ENCODE measurements around the gene WDR17. TPM values are rescaled to one million over a fixed set of nuclear protein-coding genes. Genes with fewer than 3 reads are reported as not detected.

The WDR17 gene
- total and polyA plus RNA-seq, 2 donors (not counting 3 experiments of a cell fraction or from before 2014, with no cell fraction given) = 0.07 to 0.42 TPM

DNA sequence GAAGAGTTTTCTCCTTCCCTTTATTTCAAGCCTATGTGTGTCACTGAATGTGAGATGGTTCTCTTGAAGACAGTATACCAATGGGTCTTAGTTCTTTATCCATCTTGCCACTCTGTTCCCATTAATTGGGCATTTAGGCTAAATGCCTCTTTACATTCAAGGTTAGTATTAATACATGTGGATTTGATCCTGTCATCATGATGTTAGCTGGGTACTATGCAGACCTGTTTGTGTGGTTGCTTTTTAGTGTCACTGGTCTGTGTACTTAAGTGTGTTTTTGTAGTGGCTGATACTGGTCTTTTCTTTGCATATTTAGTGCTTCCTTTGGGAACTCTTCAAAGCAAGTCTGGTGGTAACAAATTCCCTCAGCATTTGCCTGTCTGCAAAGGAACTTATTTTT, 23.4 kb upstream of the WDR17 start:
- BruUV-seq (replicated peaks) = no TSS peak
- Histone ChIP-seq H3K27me3 (ENCODE audit: control insufficient read depth in 2 of 2, insufficient read depth in 2 of 2, low read length in 2 of 2) (no peaks in the 10 kb centered on the region), H3K9me1 (replicated peaks; ENCODE audit: control insufficient read depth, extremely low read depth, insufficient read depth, low read length) (no peaks in the 10 kb centered on the region), H3K9ac (replicated peaks; ENCODE audit: extremely low read depth, insufficient read depth, low read length) (no peak overlapping the region), H3K36me3 (ENCODE audit: control insufficient read depth in 2 of 2, extremely low read depth in 1 of 2, insufficient read depth in 2 of 2, low read length in 2 of 2) (no peaks in the 10 kb centered on the region), H3K27ac (ENCODE audit: insufficient read depth, low read depth, low read length) (no peak overlapping the region), H2AFZ (ENCODE audit: low read depth, low read length) (no peak overlapping the region), H3K79me2 (ENCODE audit: control insufficient read depth, insufficient read depth, low read length) (no peaks in the 10 kb centered on the region), H3K4me3 (replicated peaks in 1 of 3; ENCODE audit: insufficient read depth in 1 of 3, low read depth in 1 of 3, low read length in 3 of 3) (no peak overlapping the region), H3K4me1 (ENCODE audit: control insufficient read depth, extremely low read depth, insufficient read depth, low read length) (no peaks in the 10 kb centered on the region), H4K20me1 (replicated peaks; ENCODE audit: control insufficient read depth, extremely low read depth, insufficient read depth, low read length) (no peaks in the 10 kb centered on the region), H3K9me3 (replicated peaks; ENCODE audit: control insufficient read depth, insufficient read depth, low read length) (no peaks in the 10 kb centered on the region), H3K4me2 (ENCODE audit: insufficient read depth, low read length) (no peak overlapping the region)
- no peak for DNase-seq (ENCODE audit: low read depth, low spot score)
- POLR2A ChIA-PET = no interaction called here
- no peak for FAIRE-seq
- intact Hi-C loops (cut with micrococcal nuclease) (no loop called here), dilution Hi-C loops (cut with MboI; ENCODE audit: extremely low pct_ligation_motif_present, low sequenced_read_pairs) (no loop called here)
- CTCF ChIA-PET = no interaction called here
- TF ChIP-seq FOS (IDR thresholded peaks at IDR 0.05; ENCODE audit: borderline replicate concordance, insufficient read depth, low read length) = no peak
- no peak for TF ChIP-seq GATA2 (IDR thresholded peaks at IDR 0.05; ENCODE audit: insufficient read depth, insufficient read length, low read depth, low read length)

DNA sequence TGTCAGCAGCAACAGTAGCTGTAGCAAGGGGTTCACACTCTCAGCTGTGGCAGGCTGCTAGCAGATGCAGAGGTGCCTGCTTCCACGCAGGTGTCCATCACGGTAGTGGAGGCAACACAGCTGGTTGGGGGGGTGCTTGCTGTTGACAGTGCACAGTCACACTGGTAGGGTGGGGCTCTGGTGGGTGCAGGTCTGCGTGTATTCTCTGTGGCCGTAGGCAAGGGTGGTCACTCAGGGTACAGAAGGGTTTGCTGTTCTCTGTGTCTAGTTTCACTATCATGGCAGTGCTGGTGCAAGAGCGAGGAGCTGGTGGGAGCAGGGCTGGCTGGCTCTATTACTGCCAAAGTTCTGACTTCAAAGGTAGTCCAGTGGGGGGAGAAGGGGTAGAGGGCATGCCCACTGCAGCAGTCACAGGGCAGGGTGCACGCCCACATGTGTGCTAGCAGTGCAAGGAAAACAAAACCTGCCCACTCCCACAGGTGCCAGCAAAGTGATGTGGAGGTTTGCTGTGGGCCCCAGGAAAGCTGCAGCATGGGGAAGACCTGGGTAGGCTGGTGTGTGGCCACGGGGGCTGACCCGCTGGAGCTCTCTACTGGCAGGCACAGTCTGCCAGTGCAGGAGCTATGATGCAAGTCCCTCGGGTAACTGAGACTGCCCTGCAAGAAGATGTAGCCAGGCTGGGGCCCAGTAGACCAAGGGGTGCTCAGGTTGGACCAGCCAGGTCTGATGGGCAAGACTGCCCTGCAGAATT, 21.6 kb upstream of the WDR17 start:
- Histone ChIP-seq H2AFZ (ENCODE audit: low read depth, low read length) (no peak overlapping the region), H3K27ac (ENCODE audit: insufficient read depth, low read depth, low read length) (no peak overlapping the region), H3K4me2 (ENCODE audit: insufficient read depth, low read length) (no peak overlapping the region), H3K4me1 (ENCODE audit: control insufficient read depth, extremely low read depth, insufficient read depth, low read length) (no peaks in the 10 kb centered on the region), H3K9ac (replicated peaks; ENCODE audit: extremely low read depth, insufficient read depth, low read length) (no peak overlapping the region), H4K20me1 (replicated peaks; ENCODE audit: control insufficient read depth, extremely low read depth, insufficient read depth, low read length) (no peaks in the 10 kb centered on the region), H3K4me3 (replicated peaks in 1 of 3; ENCODE audit: insufficient read depth in 1 of 3, low read depth in 1 of 3, low read length in 3 of 3) (no peak overlapping the region), H3K79me2 (ENCODE audit: control insufficient read depth, insufficient read depth, low read length) (no peaks in the 10 kb centered on the region), H3K9me3 (replicated peaks; ENCODE audit: control insufficient read depth, insufficient read depth, low read length) (no peaks in the 10 kb centered on the region), H3K9me1 (replicated peaks; ENCODE audit: control insufficient read depth, extremely low read depth, insufficient read depth, low read length) (no peaks in the 10 kb centered on the region), H3K27me3 (ENCODE audit: control insufficient read depth in 2 of 2, insufficient read depth in 2 of 2, low read length in 2 of 2) (no peaks in the 10 kb centered on the region), H3K36me3 (ENCODE audit: control insufficient read depth in 2 of 2, extremely low read depth in 1 of 2, insufficient read depth in 2 of 2, low read length in 2 of 2) (no peaks in the 10 kb centered on the region)
- ChIA-PET POLR2A (no interaction called here), CTCF (no interaction called here)
- BruUV-seq (replicated peaks) = no TSS peak
- FAIRE-seq = no peak
- intact Hi-C loops (cut with micrococcal nuclease) (no loop called here), dilution Hi-C loops (cut with MboI; ENCODE audit: extremely low pct_ligation_motif_present, low sequenced_read_pairs) (no loop called here)
- TF ChIP-seq, protein P1, sequence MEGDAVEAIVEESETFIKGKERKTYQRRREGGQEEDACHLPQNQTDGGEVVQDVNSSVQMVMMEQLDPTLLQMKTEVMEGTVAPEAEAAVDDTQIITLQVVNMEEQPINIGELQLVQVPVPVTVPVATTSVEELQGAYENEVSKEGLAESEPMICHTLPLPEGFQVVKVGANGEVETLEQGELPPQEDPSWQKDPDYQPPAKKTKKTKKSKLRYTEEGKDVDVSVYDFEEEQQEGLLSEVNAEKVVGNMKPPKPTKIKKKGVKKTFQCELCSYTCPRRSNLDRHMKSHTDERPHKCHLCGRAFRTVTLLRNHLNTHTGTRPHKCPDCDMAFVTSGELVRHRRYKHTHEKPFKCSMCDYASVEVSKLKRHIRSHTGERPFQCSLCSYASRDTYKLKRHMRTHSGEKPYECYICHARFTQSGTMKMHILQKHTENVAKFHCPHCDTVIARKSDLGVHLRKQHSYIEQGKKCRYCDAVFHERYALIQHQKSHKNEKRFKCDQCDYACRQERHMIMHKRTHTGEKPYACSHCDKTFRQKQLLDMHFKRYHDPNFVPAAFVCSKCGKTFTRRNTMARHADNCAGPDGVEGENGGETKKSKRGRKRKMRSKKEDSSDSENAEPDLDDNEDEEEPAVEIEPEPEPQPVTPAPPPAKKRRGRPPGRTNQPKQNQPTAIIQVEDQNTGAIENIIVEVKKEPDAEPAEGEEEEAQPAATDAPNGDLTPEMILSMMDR (IDR thresholded peaks at IDR 0.05; ENCODE audit: extremely low read depth in 1 of 2, insufficient read depth in 1 of 2, low read depth in 1 of 2, low read length in 2 of 2) = no peak
- no peak for TF ChIP-seq POLR2A (IDR thresholded peaks at IDR 0.05; ENCODE audit: low read depth, low read length)
- no peak for TF ChIP-seq FOS (IDR thresholded peaks at IDR 0.05; ENCODE audit: borderline replicate concordance, insufficient read depth, low read length)
- TF ChIP-seq, protein P2, sequence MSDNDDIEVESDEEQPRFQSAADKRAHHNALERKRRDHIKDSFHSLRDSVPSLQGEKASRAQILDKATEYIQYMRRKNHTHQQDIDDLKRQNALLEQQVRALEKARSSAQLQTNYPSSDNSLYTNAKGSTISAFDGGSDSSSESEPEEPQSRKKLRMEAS (IDR thresholded peaks at IDR 0.05; ENCODE audit: insufficient read depth, insufficient read length) = no peak
- TF ChIP-seq EZH2 (IDR thresholded peaks at IDR 0.05; ENCODE audit: borderline replicate concordance, low read depth, low read length, severe bottlenecking) = no peak
- TF ChIP-seq GATA2 (IDR thresholded peaks at IDR 0.05; ENCODE audit: insufficient read depth, insufficient read length, low read depth, low read length) = no peak
- TF ChIP-seq POLR2AphosphoS5 (IDR thresholded peaks at IDR 0.05; ENCODE audit: insufficient read depth, low read depth, low read length) = no peak
- no peak for TF ChIP-seq MYC (IDR thresholded peaks at IDR 0.05; ENCODE audit: low read depth, low read length)
- TF ChIP-seq JUN (IDR thresholded peaks at IDR 0.05; ENCODE audit: borderline replicate concordance, insufficient read depth, insufficient read length, low read depth) = no peak
- no peak for DNase-seq (ENCODE audit: low read depth, low spot score)

Measured in endothelial cell of umbilical vein (primary cell).